Left ventricle myocardium inferior (tissue), 1 donor: ENCODE results near the gene RENBP. TPM values are rescaled to one million over a fixed set of nuclear protein-coding genes. Genes with fewer than 3 reads are reported as not detected.
A peak's percentile ranks its signal among the peaks of the same experiment; 100 is the strongest.

ENCODE experiments used
- DNase-seq: peaks from one replicate; pipeline ENCODE4 v3.0.0-alpha.2; 2020
- H3K27ac ChIP-seq: fragments of 200-600 bp; replicated peaks from 2 replicates; pipeline ENCODE4 v1.8.0; 2021
- H3K27me3 ChIP-seq: fragments of 200-600 bp; 2 replicates; pipeline ENCODE4 v1.8.0; 2021; ENCODE audit warnings: low read depth
- H3K36me3 ChIP-seq: fragments of 200-600 bp; 2 replicates; pipeline ENCODE4 v1.8.0; 2021
- H3K4me1 ChIP-seq: fragments of 200-600 bp; 2 replicates; pipeline ENCODE4 v1.8.0; 2021
- H3K4me3 ChIP-seq: fragments of 200-600 bp; 2 replicates; pipeline ENCODE4 v1.8.0; 2021; ENCODE audit warnings: mild to moderate bottlenecking, moderate library complexity
- H3K9me3 ChIP-seq: fragments of 200-600 bp; replicated peaks from 2 replicates; pipeline ENCODE4 v1.8.0; 2021
- intact Hi-C: fragments of 100-400 bp; cut with micrococcal nuclease; formaldehyde crosslinking; loops from one replicate; pipeline ENCODE4 v1.11.0; 2022
- microRNA-seq: library from miRNA; unstranded; fragments of <30 nt; microRNA quantifications from one replicate; pipeline ENCODE4 v1.2.0, GENCODE V29; 2020
- total RNA-seq: library from RNA; stranded (reverse); fragmentation: NEBNext Ultra II Directional; extraction: Animal tissue kit (Norgen Biotek cat#: 25700); gene quantifications from one replicate; pipeline ENCODE4 v1.2.1, GENCODE V29; 2021
- TF ChIP-seq, protein P1 (sequence below): fragments of 200-600 bp; IDR thresholded peaks from 2 replicates; pipeline ENCODE4 v1.8.0; 2021; ENCODE audit warnings: antibody characterized with exemption, mild to moderate bottlenecking, borderline replicate concordance
- donor health status: DM: no; HTN: yes; CAD: no; lungs with severe emphysema.

RENBP gene
- total RNA-seq, 1 donor from 2014 or later, result 7.5 TPM

DNA sequence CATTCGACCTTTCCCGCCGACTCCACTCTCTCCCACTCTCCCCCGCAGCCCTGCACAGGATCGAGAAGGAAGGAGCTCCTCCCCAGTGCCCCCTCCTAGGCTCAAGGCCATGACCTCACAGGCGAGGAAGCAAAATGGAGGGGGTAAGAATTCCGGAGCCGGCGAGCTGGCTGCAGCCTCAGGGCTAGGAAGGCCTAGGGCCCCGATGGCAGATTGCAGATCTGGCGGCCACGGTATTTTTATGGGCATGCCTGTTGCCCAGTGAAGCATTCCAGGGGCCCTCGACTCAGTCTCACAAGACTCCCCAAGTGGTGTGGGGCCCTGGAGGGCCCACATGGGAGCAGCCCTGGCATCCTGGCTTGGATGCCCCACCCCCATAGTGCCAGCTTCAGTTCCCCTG, 57.5 kb downstream of the RENBP start:
- Histone ChIP-seq H3K27ac (no peak overlapping the region), H3K4me1 (peaks cover 5% of the 10 kb centered on the region), H3K4me3 (no peak overlapping the region), H3K36me3 (no peaks in the 10 kb centered on the region), H3K9me3 (no peaks in the 10 kb centered on the region), H3K27me3 (peaks cover 50% of the 10 kb centered on the region)
- intact Hi-C loops, result no loop called here
- TF ChIP-seq, protein P1, sequence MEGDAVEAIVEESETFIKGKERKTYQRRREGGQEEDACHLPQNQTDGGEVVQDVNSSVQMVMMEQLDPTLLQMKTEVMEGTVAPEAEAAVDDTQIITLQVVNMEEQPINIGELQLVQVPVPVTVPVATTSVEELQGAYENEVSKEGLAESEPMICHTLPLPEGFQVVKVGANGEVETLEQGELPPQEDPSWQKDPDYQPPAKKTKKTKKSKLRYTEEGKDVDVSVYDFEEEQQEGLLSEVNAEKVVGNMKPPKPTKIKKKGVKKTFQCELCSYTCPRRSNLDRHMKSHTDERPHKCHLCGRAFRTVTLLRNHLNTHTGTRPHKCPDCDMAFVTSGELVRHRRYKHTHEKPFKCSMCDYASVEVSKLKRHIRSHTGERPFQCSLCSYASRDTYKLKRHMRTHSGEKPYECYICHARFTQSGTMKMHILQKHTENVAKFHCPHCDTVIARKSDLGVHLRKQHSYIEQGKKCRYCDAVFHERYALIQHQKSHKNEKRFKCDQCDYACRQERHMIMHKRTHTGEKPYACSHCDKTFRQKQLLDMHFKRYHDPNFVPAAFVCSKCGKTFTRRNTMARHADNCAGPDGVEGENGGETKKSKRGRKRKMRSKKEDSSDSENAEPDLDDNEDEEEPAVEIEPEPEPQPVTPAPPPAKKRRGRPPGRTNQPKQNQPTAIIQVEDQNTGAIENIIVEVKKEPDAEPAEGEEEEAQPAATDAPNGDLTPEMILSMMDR, result no peak
- no peak for DNase-seq

DNA sequence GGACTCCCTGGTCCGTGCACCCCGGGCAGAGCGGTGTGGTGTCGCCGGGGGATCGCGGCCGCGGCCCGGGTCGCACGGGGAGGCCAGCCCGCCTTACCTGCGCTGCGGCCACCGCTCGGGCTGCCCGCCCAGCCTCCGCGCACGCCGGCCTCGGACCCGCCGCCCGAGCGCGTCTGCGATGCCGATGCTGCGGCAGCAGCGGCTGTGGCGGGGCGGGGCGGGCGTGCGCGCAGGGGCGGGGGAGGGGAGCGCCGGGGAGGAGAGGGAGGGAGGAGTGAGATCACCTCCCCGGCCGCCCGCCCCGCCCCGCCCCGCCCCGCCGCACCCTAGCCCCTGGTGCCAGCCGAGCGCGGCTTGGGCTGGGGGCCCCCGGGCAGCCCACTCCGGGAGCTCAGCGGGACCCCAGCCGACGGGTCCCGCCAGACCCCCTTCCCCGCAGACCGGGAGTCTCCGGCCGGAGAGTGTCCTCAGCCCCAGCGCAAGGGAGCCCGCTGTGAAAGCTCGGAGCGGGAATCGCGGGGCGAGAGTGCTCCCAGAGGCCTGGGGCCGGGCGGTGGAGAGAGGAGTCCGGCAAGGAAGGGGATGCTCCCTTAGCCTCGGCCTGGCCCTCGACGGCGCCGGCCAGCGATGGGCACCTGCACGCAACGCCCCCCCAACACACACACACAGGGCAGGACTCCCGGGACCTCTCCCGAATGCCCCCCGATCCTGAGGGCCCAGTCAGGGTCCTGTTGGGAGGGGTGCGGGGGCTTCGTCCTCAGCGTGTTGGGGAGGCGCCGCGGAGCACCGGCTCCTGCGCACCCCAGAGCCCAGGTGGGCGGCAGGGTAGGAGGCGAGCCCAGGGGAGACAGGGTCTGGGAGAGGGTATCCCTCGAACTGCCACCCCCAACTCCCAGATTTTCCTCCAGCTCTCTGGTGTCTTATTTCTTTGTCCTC, 58.2 kb downstream of the RENBP start, which contains the start of gene L1CAM:
TSS of gene L1CAM (minus strand) at position 206 of the 936 bp plus-strand sequence. CDS start 10,337 bp downstream, outside the sequence.
- no peak within 1 kb of the TSS for H3K27ac ChIP-seq

More for the DNA sequence above, 58.2 kb downstream of the RENBP start, which contains the start of gene L1CAM:
- TF ChIP-seq, protein P1, result no peak
- H3K4me3 ChIP-seq, result peak within 1 kb of the TSS; percentile 48
- peaks cover 5% of the 10 kb centered on the region for H3K4me1 ChIP-seq
- H3K27me3 ChIP-seq, result peaks cover 57% of the 10 kb centered on the region
- H3K36me3 ChIP-seq, result no peaks in the 10 kb centered on the region
- intact Hi-C loops, result no loop called here
- no peaks in the 10 kb centered on the region for H3K9me3 ChIP-seq
- DNase-seq, result no peak

Small RNA genes lying within 50 kb of the gene (microRNA-seq; reads per million reads assigned to microRNA genes)
- gene MIR3202-1 (not detected), gene MIR3202-2 (not detected)

Other genes with a start within 250 kb of the RENBP start
- 80.8 TPM for gene BCAP31, start 220.3 kb downstream of the RENBP start, total RNA-seq
- gene ABCD1, start 219.8 kb downstream of the RENBP start, total RNA-seq, result 16.0 TPM
- 2.9 TPM for gene PLXNB3, start 180.4 kb downstream of the RENBP start, total RNA-seq
- gene SRPK3, start 163.6 kb downstream of the RENBP start, total RNA-seq, result 52.8 TPM
- gene IDH3G, start 150.3 kb downstream of the RENBP start, total RNA-seq, result 72.5 TPM
- 123 TPM for gene SSR4, start 150.0 kb downstream of the RENBP start, total RNA-seq
- 4.5 TPM for gene PDZD4, start 114.1 kb downstream of the RENBP start, total RNA-seq
- 4.0 TPM for gene L1CAM, start 58.5 kb downstream of the RENBP start, total RNA-seq
- 3.1 TPM for gene AVPR2, start 40.0 kb downstream of the RENBP start, total RNA-seq
- 10.0 TPM for gene ARHGAP4, start 18.4 kb downstream of the RENBP start, total RNA-seq
- 67.1 TPM for gene NAA10, start 9.6 kb downstream of the RENBP start, total RNA-seq
- gene HCFC1, start 27.2 kb upstream of the RENBP start, total RNA-seq, result 28.4 TPM
- 6.4 TPM for gene TMEM187, start 28.1 kb upstream of the RENBP start, total RNA-seq
- 40.6 TPM for gene IRAK1, start 75.3 kb upstream of the RENBP start, total RNA-seq
- gene MECP2, start 153.1 kb upstream of the RENBP start, total RNA-seq, result 28.3 TPM
- gene OPN1LW, start 199.6 kb upstream of the RENBP start, total RNA-seq, result not detected
- gene OPN1MW, start 238.0 kb upstream of the RENBP start, total RNA-seq, result not detected